ENCODE data around the gene CHRM2. TPM values are rescaled to one million over a fixed set of nuclear protein-coding genes. Genes with fewer than 3 reads are reported as not detected.

Gene CHRM2
- total RNA-seq, 1 donor from 2014 or later = not detected

- TF ChIP-seq EZH2 (IDR thresholded peaks at IDR 0.05) (no peak), EZH2phosphoT487 (IDR thresholded peaks at IDR 0.05) (no peak), CTCF (IDR thresholded peaks at IDR 0.05) (no peak)
- Histone ChIP-seq H2AFZ (replicated peaks) (no peak overlapping the region), H3K79me2 (ENCODE audit: low read depth) (no peaks in the 10 kb centered on the region), H3K4me1 (peaks cover 6% of the 10 kb centered on the region), H3K9me3 (ENCODE audit: low read depth) (no peaks in the 10 kb centered on the region), H3F3A (ENCODE audit: low read depth) (no peaks in the 10 kb centered on the region), H3K4me3 (no peak overlapping the region), H4K20me1 (ENCODE audit: low read depth) (no peaks in the 10 kb centered on the region), H3K9ac (no peak overlapping the region), H3K4me2 (no peak overlapping the region), H3K27me3 (no peaks in the 10 kb centered on the region), H3K27ac (no peak overlapping the region), H3K36me3 (no peaks in the 10 kb centered on the region)
- no peak overlapping the region for H3K4me3 Mint-ChIP-seq
- no peaks in the 10 kb centered on the region for H3K27me3 Mint-ChIP-seq (ENCODE audit: insufficient read depth, low read depth)
- H3K9me3 Mint-ChIP-seq = no peaks in the 10 kb centered on the region
- no peak for DNase-seq (ENCODE audit: low spot score)
- no peaks in the 10 kb centered on the region for H3K36me3 Mint-ChIP-seq
- H3K27ac Mint-ChIP-seq = no peak overlapping the region
- peaks cover 4% of the 10 kb centered on the region for H3K4me1 Mint-ChIP-seq
Observed at GRCh38 chr7:137005873-137006272, 137.4 kb downstream of the CHRM2 start.

DNA sequence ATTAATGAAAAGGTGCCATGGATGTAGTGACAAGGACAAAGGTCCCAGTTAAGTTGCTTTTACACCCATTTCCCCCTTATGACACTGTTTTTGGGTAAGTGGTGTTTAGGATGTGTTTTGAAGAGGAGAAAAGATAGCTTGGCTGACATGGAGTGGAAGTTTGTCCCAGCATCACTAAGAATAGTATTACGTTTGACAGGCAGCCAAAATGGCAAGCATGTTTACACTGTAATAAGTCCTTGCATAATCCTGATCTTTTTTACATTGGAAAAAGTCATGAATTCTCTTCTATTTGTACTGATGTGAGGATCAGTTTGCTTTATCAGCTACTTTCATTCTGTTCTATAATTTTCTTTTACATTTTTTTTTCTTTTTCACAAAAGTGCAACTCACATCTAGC lies 137.8 kb downstream of the CHRM2 start:
- Histone ChIP-seq H3K4me1 (peaks cover 2% of the 10 kb centered on the region), H3K4me2 (no peak overlapping the region), H3K27ac (no peak overlapping the region), H3K79me2 (ENCODE audit: low read depth) (no peaks in the 10 kb centered on the region), H2AFZ (replicated peaks) (no peak overlapping the region), H4K20me1 (ENCODE audit: low read depth) (no peaks in the 10 kb centered on the region), H3K27me3 (no peaks in the 10 kb centered on the region), H3K4me3 (no peak overlapping the region), H3K36me3 (no peaks in the 10 kb centered on the region), H3K9ac (no peak overlapping the region), H3K9me3 (ENCODE audit: low read depth) (no peaks in the 10 kb centered on the region), H3F3A (ENCODE audit: low read depth) (no peaks in the 10 kb centered on the region)
- Mint-ChIP-seq H3K27ac (no peak overlapping the region), H3K4me3 (no peak overlapping the region), H3K4me1 (peaks cover 4% of the 10 kb centered on the region), H3K36me3 (no peaks in the 10 kb centered on the region), H3K27me3 (ENCODE audit: insufficient read depth, low read depth) (no peaks in the 10 kb centered on the region), H3K9me3 (no peaks in the 10 kb centered on the region)
- DNase-seq (ENCODE audit: low spot score) = no peak
- no peak for TF ChIP-seq EZH2phosphoT487 (IDR thresholded peaks at IDR 0.05)
- TF ChIP-seq CTCF (IDR thresholded peaks at IDR 0.05) = no peak
- no peak for TF ChIP-seq EZH2 (IDR thresholded peaks at IDR 0.05)

GRCh38 chr7:137007001-137007694 lies 138.7 kb downstream of the CHRM2 start:
- no peaks in the 10 kb centered on the region for H3K36me3 ChIP-seq
- TF ChIP-seq CTCF (IDR thresholded peaks at IDR 0.05) (no peak), EZH2 (IDR thresholded peaks at IDR 0.05) (no peak), EZH2phosphoT487 (IDR thresholded peaks at IDR 0.05) (no peak)
- DNase-seq (ENCODE audit: low spot score) = no peak
- Mint-ChIP-seq H3K27me3 (ENCODE audit: insufficient read depth, low read depth) (no peaks in the 10 kb centered on the region), H3K4me1 (peaks cover 2% of the 10 kb centered on the region), H3K36me3 (no peaks in the 10 kb centered on the region), H3K27ac (no peak overlapping the region), H3K4me3 (no peak overlapping the region), H3K9me3 (no peaks in the 10 kb centered on the region)
- no peak overlapping the region for H3K4me2 ChIP-seq
- H3F3A ChIP-seq (ENCODE audit: low read depth) = no peaks in the 10 kb centered on the region
- no peaks in the 10 kb centered on the region for H3K4me1 ChIP-seq
- H4K20me1 ChIP-seq (ENCODE audit: low read depth) = no peaks in the 10 kb centered on the region
- no peak overlapping the region for H3K9ac ChIP-seq
- H3K79me2 ChIP-seq (ENCODE audit: low read depth) = no peaks in the 10 kb centered on the region
- no peaks in the 10 kb centered on the region for H3K27me3 ChIP-seq
- H3K27ac ChIP-seq = no peak overlapping the region
- no peaks in the 10 kb centered on the region for H3K9me3 ChIP-seq (ENCODE audit: low read depth)
- H3K4me3 ChIP-seq = no peak overlapping the region
- peak overlapping the region; percentile 9 for H2AFZ ChIP-seq (replicated peaks)
